Spleen (tissue), 11 donors: ENCODE results near the gene RASSF3. TPM values are rescaled to one million over a fixed set of nuclear protein-coding genes. Genes with fewer than 3 reads are reported as not detected.
A peak's percentile ranks its signal among the peaks of the same experiment; 100 is the strongest.

Experiments
- DNase-seq: peaks from one replicate; pipeline ENCODE4 v3.0.0-alpha.2; 2020
- H3K27ac ChIP-seq, 8 donors: fragments of 200-600 bp; sonication (generic) in 7 of 8; 1 replicate in 4 of 8; 2 replicates in 4 of 8; pipeline versions ENCODE4 v1.5.0 to v1.8.0; 2016 to 2021; ENCODE audit warnings: inconsistent platforms in 4 of 8, mild to moderate bottlenecking in 4 of 8, moderate library complexity in 1 of 8
- H3K27me3 ChIP-seq, 7 donors: fragments of 200-600 bp; sonication (generic) in 6 of 7; replicated peaks in 1 of 7; 1 replicate in 4 of 7; 2 replicates in 3 of 7; pipeline versions ENCODE4 v1.5.0 to v1.8.0; 2016 to 2021; ENCODE audit warnings: inconsistent platforms in 3 of 7, mild to moderate bottlenecking in 1 of 7
- H3K36me3 ChIP-seq, 6 donors: fragments of 200-600 bp; sonication (generic) in 5 of 6; 1 replicate in 4 of 6; 2 replicates in 2 of 6; pipeline versions ENCODE4 v1.5.0 to v1.8.0; 2016 to 2021; ENCODE audit warnings: inconsistent platforms in 2 of 6
- H3K4me1 ChIP-seq, 6 donors: fragments of 200-600 bp; sonication (generic) in 5 of 6; 1 replicate in 3 of 6; 2 replicates in 3 of 6; pipeline versions ENCODE4 v1.5.0 to v1.8.0; 2016 to 2021; ENCODE audit warnings: inconsistent platforms in 3 of 6
- H3K4me3 ChIP-seq, 8 donors: fragments of 200-600 bp; sonication (generic) in 7 of 8; 1 replicate in 4 of 8; 2 replicates in 4 of 8; pipeline versions ENCODE4 v1.5.0 to v1.8.0; 2016 to 2021; ENCODE audit warnings: inconsistent platforms in 4 of 8, mild to moderate bottlenecking in 4 of 8, moderate library complexity in 2 of 8
- H3K9me3 ChIP-seq, 8 donors: fragments of 200-600 bp; sonication (generic) in 7 of 8; 1 replicate in 4 of 8; 2 replicates in 4 of 8; pipeline versions ENCODE4 v1.5.0 to v1.8.0; 2016 to 2021; ENCODE audit warnings: inconsistent platforms in 4 of 8
- CTCF ChIP-seq, 11 experiments: fragments of 200-600 bp in 7 of 11; fragments of 450-650 bp in 4 of 11; sonication (generic) in 4 of 11; IDR thresholded peaks in 8 of 11; conservative IDR thresholded peaks in 3 of 11; 1 replicate in 7 of 11; 2 replicates in 4 of 11; pipeline versions ENCODE4 v1.4.0 to v1.8.0; 2016 to 2021; ENCODE audit warnings: antibody characterized with exemption in 11 of 11, inconsistent platforms in 4 of 11, mild to moderate bottlenecking in 1 of 11
- POLR2A ChIP-seq, 3 donors: fragments of 450-650 bp; IDR thresholded peaks; one replicate each; pipeline ENCODE4 v1.5.1; 2017; ENCODE audit warnings: antibody characterized with exemption in 3 of 3, mild to moderate bottlenecking in 1 of 3
- POLR2AphosphoS5 ChIP-seq, 3 donors: sonication (generic); formaldehyde crosslinking; IDR thresholded peaks; one replicate each; pipeline ENCODE4 v1.5.1; 2017; ENCODE audit warnings: antibody characterized with exemption in 3 of 3
- WGBS, 5 donors: extraction: QIAGEN DNeasy Blood & Tissue Kit in 3 of 5; methylation state at CpG; one replicate each; pipeline versions ENCODE4 v1.1.5 to v1.1.7; 2013 to 2018; 5-methylcytosine and 5-hydroxymethylcytosine counted together
- intact Hi-C: fragments of 100-400 bp; cut with DNase I; formaldehyde crosslinking; loops from one replicate; pipeline ENCODE4 v1.15.0; 2023; ENCODE audit warnings: low total_unique reads
- polyA plus RNA-seq, 3 donors: library from polyadenylated mRNA; stranded (reverse); fragments of 200-250 nt; gene quantifications; one replicate each; pipeline ENCODE4 v1.2.1, GENCODE V29; 2013
- total RNA-seq, 7 donors: library from RNA; depleted of rRNA in 3 of 7; stranded (reverse); fragments of >200 nt in 3 of 7; fragmentation: NEBNext Ultra II Directional in 4 of 7; extraction: Animal tissue kit (Norgen Biotek cat#: 25700) in 4 of 7; gene quantifications; one replicate each; pipeline versions ENCODE4 v1.1.0 to v1.2.1, GENCODE V29; 2016 to 2021
- donor health status: healthy with polysubstance abuse.
- donor health status: DM: no; HTN: no; CAD: no; lungs with moderate emphysema.
- donor health status: DM: no; HTN: no; CAD: no.
- donor health status: Bipolar disorder and iron deficiency.
- donor health status: healthy.
- donor health status: DM: no; HTN: no; CAD: no.
- donor health status: DM: yes; HTN: yes; CAD: no.

Gene RASSF3
- total and polyA plus RNA-seq, 10 donors: 31.0 to 120 (median 91.0) TPM

GRCh38 chr12:64663015-64663414, 52.7 kb downstream of the RASSF3 start:
- Histone ChIP-seq H3K27me3 (no peaks in the 10 kb centered on the region), H3K36me3 (peaks cover 0 to 5% (median 0%) of the 10 kb centered on the region in 6 donors), H3K27ac (peak overlapping the region in 1 of 8 donors; percentile 62), H3K4me3 (no peak overlapping the region), H3K4me1 (peaks cover 30 to 100% (median 75%) of the 10 kb centered on the region in 6 donors), H3K9me3 (no peaks in the 10 kb centered on the region)
- TF ChIP-seq POLR2AphosphoS5 (IDR thresholded peaks at IDR 0.05) (no peak), POLR2A (IDR thresholded peaks at IDR 0.05) (no peak), CTCF (IDR thresholded peaks at IDR 0.05 in 8 of 11, conservative IDR thresholded peaks at IDR 0.05 in 3 of 11) (no peak)
- no peak for DNase-seq
- WGBS, 5 donors: 80 to 91% (median 83%) methylated on average over 5 of the region's 5 CpGs
- intact Hi-C loops: no loop called here

GRCh38 chr12:64665514-64665913, 55.2 kb downstream of the RASSF3 start:
- DNase-seq: no peak
- TF ChIP-seq POLR2A (IDR thresholded peaks at IDR 0.05): no peak
- no peak for TF ChIP-seq CTCF (IDR thresholded peaks at IDR 0.05 in 8 of 11, conservative IDR thresholded peaks at IDR 0.05 in 3 of 11)
- peak in 1 of 3 donors; percentile 82 for TF ChIP-seq POLR2AphosphoS5 (IDR thresholded peaks at IDR 0.05)
- peaks cover 46 to 100% (median 80%) of the 10 kb centered on the region in 6 donors for H3K4me1 ChIP-seq
- no peaks in the 10 kb centered on the region for H3K36me3 ChIP-seq
- peak overlapping the region; percentile 24 to 93 (median 85) for H3K27ac ChIP-seq
- peak overlapping the region in 1 of 8 donors; percentile 2 for H3K4me3 ChIP-seq
- intact Hi-C loops: no loop called here
- H3K27me3 ChIP-seq: no peaks in the 10 kb centered on the region
- 32 to 69% (median 46%) methylated on average over 4 of the region's 4 CpGs for WGBS, 5 donors
- no peaks in the 10 kb centered on the region for H3K9me3 ChIP-seq

GRCh38 chr12:64666054-64666914, 56.0 kb downstream of the RASSF3 start:
- H3K36me3 ChIP-seq: no peaks in the 10 kb centered on the region
- WGBS, 5 donors: 29 to 64% (median 47%) methylated on average over 3 of the region's 3 CpGs
- intact Hi-C loops: no loop called here
- no peaks in the 10 kb centered on the region for H3K9me3 ChIP-seq
- no peak for TF ChIP-seq POLR2AphosphoS5 (IDR thresholded peaks at IDR 0.05)
- peak overlapping the region; percentile 24 to 93 (median 85) for H3K27ac ChIP-seq
- no peaks in the 10 kb centered on the region for H3K27me3 ChIP-seq
- peaks cover 54 to 100% (median 83%) of the 10 kb centered on the region in 6 donors for H3K4me1 ChIP-seq
- H3K4me3 ChIP-seq: peak overlapping the region in 1 of 8 donors; percentile 2
- no peak for DNase-seq

- no peaks in the 10 kb centered on the region for H3K27me3 ChIP-seq
- WGBS, 5 donors: 75 to 88% (median 85%) methylated on average over 2 of the region's 2 CpGs
- no peak overlapping the region for H3K4me3 ChIP-seq
- H3K36me3 ChIP-seq: no peaks in the 10 kb centered on the region
- H3K9me3 ChIP-seq: no peaks in the 10 kb centered on the region
- H3K4me1 ChIP-seq: peaks cover 68 to 100% (median 93%) of the 10 kb centered on the region in 6 donors
- intact Hi-C loops: no loop called here
- TF ChIP-seq POLR2A (IDR thresholded peaks at IDR 0.05) (no peak), POLR2AphosphoS5 (IDR thresholded peaks at IDR 0.05) (no peak), CTCF (IDR thresholded peaks at IDR 0.05 in 8 of 11, conservative IDR thresholded peaks at IDR 0.05 in 3 of 11) (no peak)
- peak overlapping the region; percentile 5 to 93 (median 85) for H3K27ac ChIP-seq
- no peak for DNase-seq
Measured at GRCh38 chr12:64667793-64668192, 57.5 kb downstream of the RASSF3 start.
